Measurements from ENCODE around the gene RPL41.
A peak's percentile ranks its signal among the peaks of the same experiment; 100 is the strongest.

Gene RPL41

DNA sequence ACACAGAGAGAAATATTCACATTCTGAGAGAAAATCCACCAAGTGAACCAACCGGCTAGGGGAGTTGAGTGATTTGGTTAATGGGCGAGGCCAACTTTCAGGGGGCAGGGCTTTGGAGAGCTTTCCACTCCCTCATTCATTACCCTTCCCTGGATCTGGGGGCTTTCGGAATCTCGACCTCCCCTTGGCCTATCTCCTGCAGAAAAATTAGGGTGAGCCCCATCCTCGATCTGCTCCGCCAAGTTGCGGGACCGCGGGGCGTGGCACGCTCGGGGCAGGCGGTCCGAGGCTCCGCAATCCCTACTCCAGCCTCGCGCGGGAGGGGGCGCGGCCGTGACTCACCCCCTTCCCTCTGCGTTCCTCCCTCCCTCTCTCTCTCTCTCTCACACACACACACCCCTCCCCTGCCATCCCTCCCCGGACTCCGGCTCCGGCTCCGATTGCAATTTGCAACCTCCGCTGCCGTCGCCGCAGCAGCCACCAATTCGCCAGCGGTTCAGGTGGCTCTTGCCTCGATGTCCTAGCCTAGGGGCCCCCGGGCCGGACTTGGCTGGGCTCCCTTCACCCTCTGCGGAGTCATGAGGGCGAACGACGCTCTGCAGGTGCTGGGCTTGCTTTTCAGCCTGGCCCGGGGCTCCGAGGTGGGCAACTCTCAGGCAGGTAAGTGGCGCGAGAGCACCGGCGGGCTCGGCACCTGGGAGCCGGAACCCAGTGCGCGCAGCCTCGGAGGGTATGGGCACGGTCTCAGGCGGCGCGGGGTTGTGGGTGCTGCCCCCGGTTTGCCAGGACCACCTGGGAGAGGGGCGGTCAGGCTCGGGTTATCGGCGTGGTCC lies 36.5 kb upstream of the RPL41 start, which contains the start of gene ERBB3 (continued):
- TF ChIP-seq ZNF394 (tag by site-specific recombination; IDR thresholded peaks at IDR 0.05; ENCODE audit: borderline replicate concordance) (peak; percentile 57; the same call in 1 of the 2 replicates), ZNF654 (tag by site-specific recombination; IDR thresholded peaks at IDR 0.05; ENCODE audit: low read depth) (no peak), IKZF3 (tag by site-specific recombination; IDR thresholded peaks at IDR 0.05) (peak; percentile 87), SP3 (tag by site-specific recombination; IDR thresholded peaks at IDR 0.05) (peak; percentile 96), ZNF514 (tag by site-specific recombination; IDR thresholded peaks at IDR 0.05) (no peak), ZNF175 (tag by site-specific recombination; IDR thresholded peaks at IDR 0.05) (no peak), ZNF155 (tag by site-specific recombination; IDR thresholded peaks at IDR 0.05) (peak; percentile 78; the same call in 1 of the 2 replicates), ZNF707 (tag by site-specific recombination; IDR thresholded peaks at IDR 0.05) (no peak), ZNF785 (tag by site-specific recombination; IDR thresholded peaks at IDR 0.05) (peak; percentile 80), REPIN1 (tag by site-specific recombination; IDR thresholded peaks at IDR 0.05; ENCODE audit: low read depth) (no peak), GLI2 (tag by site-specific recombination; IDR thresholded peaks at IDR 0.05; ENCODE audit: borderline replicate concordance, low read depth) (no peak), ZFP37 (tag by site-specific recombination; IDR thresholded peaks at IDR 0.05) (peak; percentile 48), OVOL3 (tag by site-specific recombination; IDR thresholded peaks at IDR 0.05) (peak; percentile 50; the same call in 1 of the 2 replicates), ZNF521 (tag by site-specific recombination; IDR thresholded peaks at IDR 0.05) (no peak), ZNF132 (tag by site-specific recombination; IDR thresholded peaks at IDR 0.05; ENCODE audit: borderline replicate concordance) (no peak), ZBTB26 (tag by site-specific recombination; optimal IDR thresholded peaks at IDR 0.05) (peak; percentile 91), ZNF621 (tag by site-specific recombination; IDR thresholded peaks at IDR 0.05) (no peak), ZNF600 (tag by site-specific recombination; IDR thresholded peaks at IDR 0.05) (peak; percentile 100), ZNF169 (tag by site-specific recombination; IDR thresholded peaks at IDR 0.05) (no peak), SCRT1 (tag by site-specific recombination; IDR thresholded peaks at IDR 0.05; ENCODE audit: borderline replicate concordance) (no peak), ZNF398 (tag by site-specific recombination; IDR thresholded peaks at IDR 0.05) (peak; percentile 100), ZNF623 (tag by site-specific recombination; IDR thresholded peaks at IDR 0.05) (peak; percentile 31; the same call in 1 of the 2 replicates), CTCF (tag by site-specific recombination; IDR thresholded peaks at IDR 0.05) (peak; percentile 93), BCL6B (tag by site-specific recombination; IDR thresholded peaks at IDR 0.05) (no peak), REST (tag by site-specific recombination; IDR thresholded peaks at IDR 0.05) (peak; percentile 41; the same call in 1 of the 2 replicates), ZNF274 (IDR thresholded peaks at IDR 0.05; ENCODE audit: low read length) (no peak), ZNF274 (tag by site-specific recombination; IDR thresholded peaks at IDR 0.05; ENCODE audit: borderline replicate concordance) (no peak), ZNF624 (tag by site-specific recombination; IDR thresholded peaks at IDR 0.05) (no peak)
- TF ChIP-seq, protein P1, sequence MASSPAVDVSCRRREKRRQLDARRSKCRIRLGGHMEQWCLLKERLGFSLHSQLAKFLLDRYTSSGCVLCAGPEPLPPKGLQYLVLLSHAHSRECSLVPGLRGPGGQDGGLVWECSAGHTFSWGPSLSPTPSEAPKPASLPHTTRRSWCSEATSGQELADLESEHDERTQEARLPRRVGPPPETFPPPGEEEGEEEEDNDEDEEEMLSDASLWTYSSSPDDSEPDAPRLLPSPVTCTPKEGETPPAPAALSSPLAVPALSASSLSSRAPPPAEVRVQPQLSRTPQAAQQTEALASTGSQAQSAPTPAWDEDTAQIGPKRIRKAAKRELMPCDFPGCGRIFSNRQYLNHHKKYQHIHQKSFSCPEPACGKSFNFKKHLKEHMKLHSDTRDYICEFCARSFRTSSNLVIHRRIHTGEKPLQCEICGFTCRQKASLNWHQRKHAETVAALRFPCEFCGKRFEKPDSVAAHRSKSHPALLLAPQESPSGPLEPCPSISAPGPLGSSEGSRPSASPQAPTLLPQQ (tag by site-specific recombination; IDR thresholded peaks at IDR 0.05) = peak; percentile 87

All from HEK293 (cell line).